BJ (cell line): ENCODE data around the gene RIOK2. TPM values are rescaled to one million over a fixed set of nuclear protein-coding genes. Genes with fewer than 3 reads are reported as not detected.

Experiments used
- CTCF ChIA-PET: fragments of 350-600 bp; formaldehyde crosslinking; extraction: SDS; loops from one replicate; lab custom pipeline; 2021; ENCODE audit warnings: antibody characterized with exemption, inconsistent platforms; lab: Yijun Ruan, JAX
- POLR2A ChIA-PET: fragments of 300-600 bp; sonication (Branson Sonifier 250); formaldehyde crosslinking; extraction: SDS; loops from one replicate; lab custom pipeline; 2021; ENCODE audit warnings: antibody characterized with exemption; lab: Charles Lee
- DNase-seq: peaks from one replicate; pipeline ENCODE4 v3.0.0-alpha.2; 2011; ENCODE audit warnings: low read depth
- H3K27me3 ChIP-seq: 2 replicates; pipeline ENCODE4 v1.6.0; 2011; ENCODE audit warnings: low read length; ENCODE audit not compliant: control insufficient read depth, insufficient read depth
- H3K36me3 ChIP-seq: 2 replicates; pipeline ENCODE4 v1.5.1; 2011; ENCODE audit warnings: low read length; ENCODE audit not compliant: control insufficient read depth, insufficient read depth
- H3K4me3 ChIP-seq: 2 replicates; pipeline ENCODE4 v1.5.1; 2011; ENCODE audit warnings: low read depth, mild to moderate bottlenecking, control low read depth, low read length
- polyA plus RNA-seq: library from polyadenylated mRNA; depleted of rRNA; stranded (reverse); fragments of >200 nt; gene quantifications from 2 replicates; pipeline ENCODE4 v1.2.3, GENCODE V29; 2011
- TF ChIP-seq, protein P1 (sequence below): IDR thresholded peaks from 2 replicates; pipeline ENCODE4 v1.5.1; 2011; ENCODE audit warnings: low read depth, mild to moderate bottlenecking, control low read depth, inconsistent platforms, low read length, moderate library complexity; ENCODE audit not compliant: insufficient read depth

RIOK2 gene
- polyA plus RNA-seq, 1 experiment = 5.7 TPM

DNA sequence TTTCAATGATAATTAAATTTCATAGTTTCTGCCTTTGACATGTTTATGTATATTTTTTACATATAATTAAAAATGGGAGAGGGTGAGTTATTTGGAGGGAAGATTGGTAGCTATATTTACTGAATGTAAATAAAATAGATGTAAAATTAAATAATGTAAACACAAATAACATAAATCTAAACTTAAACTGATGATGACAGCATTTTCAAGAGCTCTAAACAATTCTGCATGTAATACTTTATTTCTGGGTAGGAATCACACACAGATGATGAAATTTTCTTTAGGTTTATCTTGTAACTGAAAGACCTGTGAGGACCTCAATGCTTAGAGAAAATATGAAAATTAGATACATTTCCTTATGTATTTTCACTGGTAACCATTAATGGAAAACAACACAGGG, 42.2 kb upstream of the RIOK2 start:
- no peaks in the 10 kb centered on the region for H3K27me3 ChIP-seq
- H3K36me3 ChIP-seq = no peaks in the 10 kb centered on the region
- H3K4me3 ChIP-seq = no peak overlapping the region
- POLR2A ChIA-PET = no interaction called here
- no peak for DNase-seq
- TF ChIP-seq, protein P1, sequence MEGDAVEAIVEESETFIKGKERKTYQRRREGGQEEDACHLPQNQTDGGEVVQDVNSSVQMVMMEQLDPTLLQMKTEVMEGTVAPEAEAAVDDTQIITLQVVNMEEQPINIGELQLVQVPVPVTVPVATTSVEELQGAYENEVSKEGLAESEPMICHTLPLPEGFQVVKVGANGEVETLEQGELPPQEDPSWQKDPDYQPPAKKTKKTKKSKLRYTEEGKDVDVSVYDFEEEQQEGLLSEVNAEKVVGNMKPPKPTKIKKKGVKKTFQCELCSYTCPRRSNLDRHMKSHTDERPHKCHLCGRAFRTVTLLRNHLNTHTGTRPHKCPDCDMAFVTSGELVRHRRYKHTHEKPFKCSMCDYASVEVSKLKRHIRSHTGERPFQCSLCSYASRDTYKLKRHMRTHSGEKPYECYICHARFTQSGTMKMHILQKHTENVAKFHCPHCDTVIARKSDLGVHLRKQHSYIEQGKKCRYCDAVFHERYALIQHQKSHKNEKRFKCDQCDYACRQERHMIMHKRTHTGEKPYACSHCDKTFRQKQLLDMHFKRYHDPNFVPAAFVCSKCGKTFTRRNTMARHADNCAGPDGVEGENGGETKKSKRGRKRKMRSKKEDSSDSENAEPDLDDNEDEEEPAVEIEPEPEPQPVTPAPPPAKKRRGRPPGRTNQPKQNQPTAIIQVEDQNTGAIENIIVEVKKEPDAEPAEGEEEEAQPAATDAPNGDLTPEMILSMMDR = no peak
- CTCF ChIA-PET = no interaction called here

DNA sequence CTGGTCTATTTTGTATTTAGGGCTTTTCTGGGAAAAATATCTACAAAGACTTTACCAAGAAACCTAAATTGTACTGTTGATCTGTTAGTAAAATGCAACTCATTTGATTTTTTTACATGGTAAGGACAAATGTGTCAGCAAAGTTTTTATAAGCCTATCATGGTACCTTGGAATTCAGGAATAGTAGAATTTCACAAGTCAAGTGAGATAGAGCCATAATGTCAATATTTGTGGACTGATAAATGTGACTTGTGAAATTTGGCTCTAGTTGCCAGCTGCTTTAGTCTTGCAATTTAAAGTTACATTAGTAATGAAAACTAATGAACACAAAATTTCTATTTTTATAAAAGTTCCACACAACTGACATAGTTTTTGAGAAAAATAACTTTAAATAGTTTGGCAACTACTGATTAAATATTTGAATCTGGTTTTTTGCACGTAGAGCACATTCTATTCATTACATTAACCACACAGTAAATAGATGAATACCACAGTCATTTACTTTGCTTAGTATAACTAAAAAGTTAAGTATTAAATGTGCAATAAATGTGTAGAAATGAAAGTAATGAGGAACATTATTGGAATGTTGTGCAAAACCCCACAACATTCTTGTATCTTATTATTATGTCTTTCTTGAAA, 41.2 kb upstream of the RIOK2 start:
- CTCF ChIA-PET = no interaction called here
- Histone ChIP-seq H3K4me3 (no peak overlapping the region), H3K27me3 (no peaks in the 10 kb centered on the region), H3K36me3 (no peaks in the 10 kb centered on the region)
- TF ChIP-seq, protein P1 = no peak
- peak; percentile 68 for DNase-seq
- POLR2A ChIA-PET = no interaction called here

DNA sequence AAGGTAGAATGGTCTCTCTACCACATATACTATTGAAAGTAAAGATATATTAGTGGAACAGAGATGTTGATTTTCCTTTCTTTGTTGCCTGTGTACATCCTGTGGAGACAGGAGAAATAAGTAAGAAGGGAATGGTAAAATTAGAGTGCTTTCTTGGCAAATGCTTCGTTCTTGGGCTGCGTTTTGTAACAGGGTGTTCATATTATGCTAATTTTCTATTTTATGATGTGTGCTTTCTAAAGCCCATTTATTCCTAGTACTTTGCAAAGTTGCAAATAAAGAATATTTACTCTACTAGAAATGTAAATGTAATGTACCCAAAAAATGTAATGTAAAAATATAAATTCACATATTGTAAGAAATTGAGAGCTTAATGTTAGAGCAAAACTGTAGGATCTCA, 40.5 kb upstream of the RIOK2 start:
- Histone ChIP-seq H3K27me3 (no peaks in the 10 kb centered on the region), H3K4me3 (no peak overlapping the region), H3K36me3 (no peaks in the 10 kb centered on the region)
- TF ChIP-seq, protein P1 = no peak
- POLR2A ChIA-PET = no interaction called here
- CTCF ChIA-PET = no interaction called here
- DNase-seq = no peak

DNA sequence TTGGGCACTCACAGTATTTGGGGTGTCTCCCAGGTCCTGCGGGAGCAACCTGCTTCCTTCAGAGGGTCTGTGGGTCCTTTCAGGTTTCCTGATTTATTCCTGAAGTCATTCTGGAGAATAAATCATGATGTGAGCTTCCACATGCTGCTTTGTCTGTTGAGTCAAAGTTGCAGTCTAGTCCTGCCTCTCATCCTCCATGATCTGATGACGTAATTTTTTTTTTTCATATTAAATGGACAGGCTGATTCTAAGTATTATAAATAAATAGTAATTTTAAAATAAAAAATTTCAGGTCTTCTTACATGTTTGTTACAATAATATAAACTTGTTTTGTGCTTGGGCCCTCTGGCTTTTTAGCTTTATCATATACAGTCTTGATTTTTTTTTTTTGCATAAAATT, 26.3 kb upstream of the RIOK2 start:
- ChIA-PET CTCF (no interaction called here), POLR2A (no interaction called here)
- no peak for DNase-seq
- TF ChIP-seq, protein P1 = no peak
- H3K36me3 ChIP-seq = no peaks in the 10 kb centered on the region
- H3K4me3 ChIP-seq = no peak overlapping the region
- H3K27me3 ChIP-seq = no peaks in the 10 kb centered on the region

DNA sequence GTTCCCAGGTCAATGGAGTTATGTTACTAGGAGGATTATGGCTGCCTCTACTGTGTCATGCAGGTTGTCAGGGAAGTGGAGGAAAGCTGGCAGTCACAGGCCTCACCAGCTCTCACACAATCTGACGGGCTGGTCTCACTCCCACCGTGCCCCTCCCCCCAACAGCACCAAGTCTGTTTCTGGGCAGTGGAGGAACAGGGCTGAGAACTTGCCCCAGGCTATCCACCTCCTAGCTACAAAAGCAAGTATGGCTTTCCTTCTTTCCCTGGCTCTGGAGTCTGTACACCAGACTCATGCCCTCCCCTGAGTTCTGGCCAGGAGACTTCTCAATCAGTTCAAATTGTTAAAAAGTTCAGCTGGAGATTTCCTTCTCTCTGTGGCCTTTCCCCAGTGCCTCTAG, 25.7 kb upstream of the RIOK2 start:
- CTCF ChIA-PET = interaction anchor here (1.2 kb wide), 1 partner anchor 8 kb away, joined by 3 read pairs; no protein-coding TSS in a partner anchor

More for the DNA sequence above, 25.7 kb upstream of the RIOK2 start:
- Histone ChIP-seq H3K27me3 (no peaks in the 10 kb centered on the region), H3K36me3 (no peaks in the 10 kb centered on the region), H3K4me3 (no peak overlapping the region)
- DNase-seq = no peak
- POLR2A ChIA-PET = no interaction called here
- TF ChIP-seq, protein P1 = no peak
